Daoy (cell line): ENCODE results near the gene CDS2. TPM values are rescaled to one million over a fixed set of nuclear protein-coding genes. Genes with fewer than 3 reads are reported as not detected.
"Not testable (repeated sequence)": the region's sequence is repeated elsewhere in the genome, so short reads cannot be mapped to it uniquely, and the experiment has no call there.

ENCODE experiments used
- DNase-seq: peaks from one replicate; pipeline ENCODE4 v3.0.0-alpha.2; 2015; ENCODE audit warnings: low read depth
- total RNA-seq: library from RNA; depleted of rRNA; stranded (reverse); fragments of >200 nt; shearing (Covaris generic); gene quantifications from 2 replicates; pipeline ENCODE4 v1.2.3, GENCODE V29; 2014; rRNA removed

Gene CDS2
- 15.0 and 22.3 TPM in 2 replicates for total RNA-seq

- peak; percentile 99 for DNase-seq
Measured at GRCh38 chr20:5126512-5127203, at the start of gene CDS2. TSS of gene CDS2 (plus strand) at chr20:5127008. CDS start at chr20:5127093, 85 bp downstream.

GRCh38 chr20:5077761-5078387 is 48.9 kb upstream of the CDS2 start:
- DNase-seq: peak; percentile 6

DNA sequence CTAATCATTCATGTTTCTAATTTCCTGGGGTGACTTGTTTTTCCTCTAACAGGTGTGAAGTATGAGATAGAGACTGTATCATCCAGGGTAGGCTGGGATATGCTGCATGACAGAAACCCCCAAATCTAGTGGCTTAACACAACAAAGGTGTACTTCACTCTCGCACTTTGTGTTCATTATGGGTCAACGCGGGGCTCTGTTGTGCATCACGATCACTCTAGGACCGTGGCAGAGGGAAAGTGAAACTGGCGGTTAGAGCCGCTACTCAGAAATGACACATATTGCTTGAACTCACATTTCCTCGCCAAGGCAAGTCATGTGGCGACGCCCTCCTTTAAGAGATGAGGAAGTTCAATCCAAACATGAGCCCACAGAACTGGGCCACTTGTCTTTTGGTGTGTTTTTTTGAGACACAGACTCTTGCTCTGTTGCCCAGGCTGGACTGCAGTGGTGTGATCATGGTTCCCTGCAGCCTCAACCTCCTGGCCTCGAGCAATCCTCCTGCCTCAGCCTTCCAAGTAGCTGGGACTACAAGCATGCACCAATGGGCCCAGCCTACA is 48.3 kb upstream of the CDS2 start:
- DNase-seq: peak; percentile 89

DNA sequence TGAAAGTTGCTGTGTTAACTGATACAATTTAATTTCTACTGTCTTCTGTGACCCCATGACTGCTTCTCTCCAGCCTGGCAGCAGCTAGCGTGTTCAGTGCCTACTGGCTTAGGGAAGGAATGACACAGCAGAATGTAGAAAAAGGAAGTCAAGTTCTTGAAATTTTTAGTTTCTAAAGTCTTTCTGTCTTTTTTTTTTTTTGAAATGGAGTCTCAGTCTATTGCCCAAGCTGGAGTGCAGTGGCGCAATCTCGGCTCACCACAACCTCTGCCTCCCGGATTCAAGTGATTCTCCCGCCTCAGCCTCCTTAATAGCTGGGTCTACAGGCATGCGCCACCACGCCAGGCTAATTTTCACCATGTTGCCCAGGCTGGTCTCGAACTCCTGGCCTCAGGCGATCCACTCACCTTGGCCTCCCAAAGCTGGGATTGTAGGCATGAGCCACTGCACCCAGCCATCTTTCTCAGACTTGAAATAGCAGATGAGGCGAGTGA is 46.4 kb upstream of the CDS2 start:
- no peak for DNase-seq

- DNase-seq: no peak
Measured at GRCh38 chr20:5085380-5085779, 41.4 kb upstream of the CDS2 start.

GRCh38 chr20:5088688-5089087 is 38.1 kb upstream of the CDS2 start:
- no peak for DNase-seq

GRCh38 chr20:5090191-5090590 is 36.6 kb upstream of the CDS2 start:
- no peak for DNase-seq

DNA sequence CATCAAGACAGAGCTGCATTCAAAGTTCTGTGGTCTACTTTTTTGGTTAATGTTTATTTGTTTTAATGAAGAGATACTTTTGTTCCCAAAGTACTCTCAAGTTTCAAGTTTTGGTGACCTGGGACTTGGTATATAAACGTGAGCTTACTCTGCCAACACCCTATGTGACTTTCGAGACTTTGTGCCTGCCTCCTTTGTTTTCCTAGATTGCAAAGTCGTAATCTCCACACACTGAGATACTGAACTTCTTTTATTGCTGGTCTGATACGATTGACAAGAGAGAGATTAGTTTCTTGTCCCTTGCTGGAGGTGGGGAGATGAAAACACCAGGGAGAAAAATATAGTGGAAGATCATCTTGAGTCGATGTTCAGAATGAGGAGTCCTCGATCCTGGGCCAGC is 34.9 kb upstream of the CDS2 start:
- DNase-seq: no peak

- DNase-seq: no peak
Measured at GRCh38 chr20:5092765-5093339, 34.0 kb upstream of the CDS2 start.

- no peak for DNase-seq
Measured at GRCh38 chr20:5095454-5095853, 31.4 kb upstream of the CDS2 start.

GRCh38 chr20:5095931-5096330 is 30.9 kb upstream of the CDS2 start:
- DNase-seq: no peak

DNA sequence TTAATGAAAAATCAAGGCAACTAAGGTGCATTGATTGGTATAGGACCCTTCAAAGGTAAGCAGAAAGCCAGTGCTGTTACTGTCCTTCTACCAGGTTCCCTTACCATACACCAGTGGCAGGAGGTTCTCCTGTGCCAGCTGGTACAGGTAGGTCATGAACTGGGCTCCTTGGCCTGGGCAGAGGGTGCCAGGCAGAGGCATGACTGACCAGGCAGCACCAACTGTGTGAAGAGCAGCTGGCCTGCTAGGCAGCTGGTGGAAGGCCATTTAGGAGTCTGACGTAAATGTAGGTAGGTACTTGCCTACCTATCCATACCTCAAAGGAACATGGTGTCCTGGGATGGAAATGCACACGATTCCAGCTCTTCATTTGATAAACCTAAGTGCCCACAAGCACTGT is 30.3 kb upstream of the CDS2 start:
- DNase-seq: no peak

DNA sequence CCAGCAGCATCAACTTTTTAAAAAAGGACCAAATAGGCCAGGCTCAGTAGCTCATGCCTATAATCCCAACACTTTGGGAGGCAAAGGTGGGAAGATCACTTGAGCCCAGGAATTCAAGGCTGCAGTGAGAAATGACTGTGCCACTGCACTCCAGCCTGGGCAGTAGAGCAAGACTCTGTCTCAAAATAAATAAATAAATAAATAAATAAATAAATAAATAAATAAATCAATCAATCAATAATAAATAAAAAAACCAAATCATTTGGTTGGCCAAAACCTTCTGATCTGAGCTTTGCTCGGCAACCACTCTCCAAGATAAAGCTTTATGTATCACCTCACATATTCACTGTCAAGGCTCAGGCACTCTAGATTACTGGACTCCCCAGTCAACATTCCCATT is 27.8 kb upstream of the CDS2 start:
- DNase-seq: not testable (repeated sequence)

DNA sequence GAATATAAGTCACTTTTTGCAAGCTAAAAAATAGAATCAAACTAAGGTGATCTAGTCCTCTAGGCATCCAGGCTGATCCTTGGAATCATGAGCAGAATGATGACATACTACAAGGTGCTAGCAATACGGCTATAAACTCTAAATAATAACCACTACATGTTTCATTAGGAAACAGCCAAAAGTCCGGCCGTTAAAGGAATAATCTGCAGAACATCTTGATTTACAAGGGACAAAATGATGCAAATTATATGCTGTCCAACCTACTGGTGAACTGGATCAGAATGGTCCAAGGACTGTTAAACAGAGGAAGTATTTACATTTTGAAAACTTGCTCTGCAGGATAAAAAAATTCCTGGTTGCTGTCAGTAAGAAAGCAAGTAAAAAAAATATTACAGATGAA is 26.9 kb upstream of the CDS2 start:
- not testable (repeated sequence) for DNase-seq

GRCh38 chr20:5100684-5101347 is 26.0 kb upstream of the CDS2 start:
- peak; percentile 65 for DNase-seq

DNA sequence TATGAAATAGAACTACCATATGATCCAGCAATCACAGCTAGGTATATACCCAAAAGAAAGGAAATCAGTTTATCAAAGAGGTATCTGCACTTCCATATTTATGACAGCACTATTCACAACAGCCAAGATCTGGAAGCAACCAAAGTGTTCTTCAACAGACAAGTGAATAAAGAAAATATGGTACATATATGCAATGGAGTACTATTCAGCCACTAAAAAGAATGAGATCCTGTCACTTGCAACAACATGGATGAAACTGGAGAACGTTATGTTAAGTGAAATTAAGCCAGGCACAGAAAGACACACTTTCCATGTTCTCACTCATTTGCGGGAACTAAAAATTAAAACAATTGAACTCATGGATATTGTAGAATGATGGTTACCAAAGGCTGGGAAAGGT is 22.3 kb upstream of the CDS2 start:
- no peak for DNase-seq

DNA sequence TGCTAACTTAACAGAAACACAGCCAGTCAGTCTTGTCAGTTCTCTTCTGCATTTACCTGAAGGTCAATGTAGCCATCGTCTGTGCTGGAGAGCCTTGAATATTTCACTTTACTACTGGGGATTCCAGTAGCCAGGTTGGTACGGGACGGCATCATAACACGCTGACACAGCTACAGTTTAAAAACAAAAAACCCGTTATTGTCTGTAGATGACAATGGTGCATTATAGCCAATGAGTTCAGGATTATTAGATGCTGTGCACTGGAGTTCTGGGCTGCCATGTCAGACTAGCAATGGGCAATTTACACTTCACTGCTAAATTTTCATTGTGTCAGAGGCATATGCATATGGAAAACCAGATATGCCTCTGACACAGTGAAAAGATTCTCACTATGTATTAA is 17.5 kb upstream of the CDS2 start:
- DNase-seq: no peak

DNA sequence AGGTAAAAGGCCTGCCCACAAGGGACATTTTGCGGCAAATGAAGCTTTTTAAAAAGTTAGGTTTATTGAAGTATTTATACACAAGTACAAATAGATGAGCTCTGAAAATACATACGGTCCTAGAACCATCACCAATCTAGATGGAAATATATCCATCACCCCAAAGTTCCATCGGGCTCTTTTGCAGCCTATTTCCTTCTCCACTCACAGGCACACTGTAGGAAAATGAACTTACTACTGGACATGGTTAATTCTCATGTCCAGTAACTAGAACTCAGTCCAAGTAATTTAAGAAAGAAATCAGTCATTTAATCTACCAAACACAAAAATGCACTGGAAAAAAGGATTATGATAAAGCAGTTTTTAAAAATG is 13.2 kb upstream of the CDS2 start:
- no peak for DNase-seq

- DNase-seq: no peak
Measured at GRCh38 chr20:5114403-5114802, 12.4 kb upstream of the CDS2 start.

DNA sequence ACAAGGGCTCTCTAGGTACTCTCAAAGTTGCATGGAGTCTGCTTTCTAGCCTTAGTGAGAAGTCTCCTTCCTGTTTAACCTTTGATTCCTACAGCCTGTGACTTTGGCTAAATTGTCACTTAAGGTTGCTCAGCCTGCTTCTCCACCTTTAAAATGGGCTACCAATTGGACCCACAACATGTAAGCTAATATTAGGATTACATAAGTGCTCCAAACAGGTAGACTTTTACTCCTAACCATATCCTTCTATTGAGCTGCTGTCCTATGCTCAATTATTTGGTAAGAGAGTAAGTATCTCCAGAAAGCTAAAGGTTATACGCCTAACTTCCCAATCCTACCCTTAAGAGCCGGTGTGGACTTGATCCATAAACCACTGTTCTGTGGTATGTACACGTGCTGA is 9.9 kb upstream of the CDS2 start:
- DNase-seq: no peak

DNA sequence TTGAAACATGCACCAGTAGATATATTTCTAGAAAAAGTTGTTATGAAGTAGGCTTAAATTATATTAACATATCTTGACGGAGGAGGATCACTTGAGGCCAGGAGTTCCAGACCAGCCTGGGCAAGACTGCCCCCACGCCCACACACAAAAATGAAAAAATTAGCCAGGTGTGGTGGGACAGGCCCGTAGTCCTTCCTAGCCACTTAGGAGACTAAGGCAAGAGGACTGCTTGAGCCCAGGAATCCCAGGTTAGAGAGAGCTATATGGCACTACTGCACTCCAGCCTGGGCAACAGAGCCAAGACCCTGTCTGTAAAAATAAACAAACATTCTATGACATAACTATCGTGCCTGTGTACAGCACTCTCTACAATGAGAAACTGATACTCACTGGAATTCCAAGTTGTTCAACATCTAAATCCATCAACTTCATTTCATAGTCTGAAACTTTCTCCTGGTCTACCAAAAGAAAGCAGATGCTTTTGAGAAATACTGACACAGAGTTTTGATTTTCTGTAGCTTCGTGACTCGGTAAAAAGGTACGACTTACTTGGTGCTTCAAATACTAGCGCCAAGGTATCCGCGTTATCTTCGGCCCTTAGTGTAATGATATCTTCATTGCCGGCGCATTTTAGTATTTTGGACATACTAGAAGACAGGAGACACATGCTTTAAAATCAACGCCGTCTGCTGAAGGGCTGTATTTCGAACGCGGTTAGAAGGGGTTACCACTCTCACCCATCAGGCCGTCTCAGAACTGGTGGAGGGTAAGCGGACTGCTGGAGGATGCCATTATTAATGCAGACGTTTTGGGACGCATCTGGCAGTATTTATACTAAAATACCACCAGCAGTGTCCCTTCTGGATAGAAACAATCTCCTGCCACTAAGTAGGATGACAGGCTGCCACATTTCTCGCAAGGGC is 8.3 kb upstream of the CDS2 start:
- no peak for DNase-seq
